Astrocyte (in vitro differentiated cells and primary cell): ENCODE results near the gene SERPINB5. TPM values are rescaled to one million over a fixed set of nuclear protein-coding genes. Genes with fewer than 3 reads are reported as not detected.

Experiments
- DNase-seq: peaks from one replicate; pipeline ENCODE4 v3.0.0-alpha.2; 2010; ENCODE audit warnings: low read depth
- FAIRE-seq: peaks from 2 replicates; lab custom pipeline; 2011; peaks lifted over from hg19 to GRCh38; lab: Jason Lieb, UNC
- H2AFZ ChIP-seq: 2 replicates; pipeline ENCODE4 v1.6.0; 2012; ENCODE audit warnings: low read depth, low read length, inconsistent platforms
- H3K27ac ChIP-seq: 2 replicates; pipeline ENCODE4 v1.5.1; 2011; ENCODE audit warnings: low read depth, low read length, inconsistent platforms
- H3K27me3 ChIP-seq: 2 replicates; pipeline ENCODE4 v1.6.0; 2011; ENCODE audit warnings: low read length, inconsistent platforms; ENCODE audit not compliant: insufficient read depth
- H3K36me3 ChIP-seq: 2 replicates; pipeline ENCODE4 v1.5.1; 2011; ENCODE audit warnings: low read length, inconsistent platforms; ENCODE audit not compliant: insufficient read depth
- H3K4me1 ChIP-seq: 2 replicates; pipeline ENCODE4 v1.5.1; 2011; ENCODE audit warnings: low read length, inconsistent platforms; ENCODE audit not compliant: insufficient read depth
- H3K4me2 ChIP-seq: 2 replicates; pipeline ENCODE4 v1.6.0; 2012; ENCODE audit warnings: low read length, inconsistent platforms
- H3K4me3 ChIP-seq: 2 replicates; pipeline ENCODE4 v1.5.1; 2011; ENCODE audit warnings: low read depth, mild to moderate bottlenecking, low read length, inconsistent platforms; ENCODE audit not compliant: insufficient read depth
- H3K79me2 ChIP-seq: 2 replicates; pipeline ENCODE4 v1.6.0; 2012; ENCODE audit warnings: mild to moderate bottlenecking, low read length, inconsistent platforms; ENCODE audit not compliant: insufficient read depth
- H3K9ac ChIP-seq: 2 replicates; pipeline ENCODE4 v1.6.0; 2012; ENCODE audit warnings: mild to moderate bottlenecking, low read length, inconsistent platforms
- H3K9me3 ChIP-seq: 2 replicates; pipeline ENCODE4 v1.5.1; 2012; ENCODE audit warnings: low read depth, mild to moderate bottlenecking, low read length, inconsistent platforms; ENCODE audit not compliant: insufficient read depth
- H4K20me1 ChIP-seq: 2 replicates; pipeline ENCODE4 v1.6.0; 2012; ENCODE audit warnings: low read length, inconsistent platforms; ENCODE audit not compliant: insufficient read depth
- H3K27ac Mint-ChIP-seq: one replicate; pipeline ENCODE4 v1.8.0; 2021; ENCODE audit warnings: mild to moderate bottlenecking, mixed read lengths; ENCODE audit not compliant: unreplicated experiment
- H3K27me3 Mint-ChIP-seq: one replicate; pipeline ENCODE4 v1.8.0; 2021; ENCODE audit warnings: low read depth, mixed read lengths; ENCODE audit not compliant: unreplicated experiment
- H3K36me3 Mint-ChIP-seq: one replicate; pipeline ENCODE4 v1.8.0; 2021; ENCODE audit warnings: low read depth, mixed read lengths; ENCODE audit not compliant: unreplicated experiment
- H3K4me1 Mint-ChIP-seq: one replicate; pipeline ENCODE4 v1.8.0; 2021; ENCODE audit warnings: low read depth, mixed read lengths; ENCODE audit not compliant: unreplicated experiment
- H3K4me3 Mint-ChIP-seq: one replicate; pipeline ENCODE4 v1.8.0; 2021; ENCODE audit warnings: mild to moderate bottlenecking, moderate library complexity, mixed read lengths; ENCODE audit not compliant: unreplicated experiment
- H3K9me3 Mint-ChIP-seq: one replicate; pipeline ENCODE4 v1.8.0; 2021; ENCODE audit warnings: mild to moderate bottlenecking, mixed read lengths; ENCODE audit not compliant: unreplicated experiment
- CTCF ChIP-seq: IDR thresholded peaks from 2 replicates; pipeline ENCODE4 v1.5.1; 2011; ENCODE audit warnings: low read depth, mild to moderate bottlenecking, inconsistent platforms, low read length, moderate library complexity; ENCODE audit not compliant: insufficient read depth
- EZH2 ChIP-seq: IDR thresholded peaks from 2 replicates; pipeline ENCODE4 v1.6.1; 2012; ENCODE audit warnings: mild to moderate bottlenecking, low read length, inconsistent platforms; ENCODE audit not compliant: insufficient read depth
- total RNA-seq: library from RNA; stranded (reverse); gene quantifications from 2 replicates; pipeline ENCODE4 v1.2.1, GENCODE V29; 2021

The SERPINB5 gene
- total RNA-seq, 1 donor from 2014 or later = not detected

DNA sequence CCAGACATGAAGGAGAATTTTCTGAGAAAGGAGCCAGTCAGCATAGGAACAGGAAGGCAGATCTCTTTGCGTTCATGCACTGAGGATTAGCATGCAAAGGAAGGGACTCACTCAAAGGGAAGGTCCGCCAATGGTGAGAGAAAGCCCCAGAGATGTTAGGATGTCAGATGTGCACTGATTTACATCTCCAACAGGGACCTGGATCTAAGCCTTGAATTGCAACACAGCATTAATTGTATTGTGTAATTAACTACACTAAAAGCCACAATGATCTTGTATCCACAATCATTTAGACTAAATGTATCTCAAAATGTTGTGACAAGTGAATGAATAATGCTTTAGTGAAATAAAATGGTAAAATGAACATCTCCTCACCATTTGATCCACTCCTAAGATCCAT is 4.2 kb downstream of the SERPINB5 start:
- no peak overlapping the region for H3K4me3 Mint-ChIP-seq
- H3K4me1 ChIP-seq = no peaks in the 10 kb centered on the region
- H3K9me3 ChIP-seq = no peaks in the 10 kb centered on the region
- H3K4me3 ChIP-seq = no peak overlapping the region
- H3K4me1 Mint-ChIP-seq = peaks cover 8% of the 10 kb centered on the region
- TF ChIP-seq EZH2 (no peak), CTCF (no peak)
- no peak overlapping the region for H3K4me2 ChIP-seq
- H3K27ac ChIP-seq = no peak overlapping the region
- H2AFZ ChIP-seq = no peak overlapping the region
- no peak overlapping the region for H3K27ac Mint-ChIP-seq
- H3K36me3 ChIP-seq = no peaks in the 10 kb centered on the region
- H3K79me2 ChIP-seq = no peaks in the 10 kb centered on the region
- no peaks in the 10 kb centered on the region for H4K20me1 ChIP-seq
- DNase-seq (no peak), FAIRE-seq (no peak)
- H3K9ac ChIP-seq = no peak overlapping the region
- H3K27me3 Mint-ChIP-seq = peaks cover 4% of the 10 kb centered on the region
- no peaks in the 10 kb centered on the region for H3K36me3 Mint-ChIP-seq
- peaks cover 2% of the 10 kb centered on the region for H3K27me3 ChIP-seq
- no peaks in the 10 kb centered on the region for H3K9me3 Mint-ChIP-seq

GRCh38 chr18:63487676-63488075 is 10.9 kb downstream of the SERPINB5 start:
- no peak overlapping the region for H3K27ac Mint-ChIP-seq
- Histone ChIP-seq H3K4me3 (no peak overlapping the region), H3K36me3 (no peaks in the 10 kb centered on the region), H3K27me3 (peaks cover 7% of the 10 kb centered on the region), H3K27ac (no peak overlapping the region), H3K4me2 (no peak overlapping the region), H3K79me2 (no peaks in the 10 kb centered on the region), H3K4me1 (no peaks in the 10 kb centered on the region), H3K9me3 (no peaks in the 10 kb centered on the region), H3K9ac (no peak overlapping the region), H2AFZ (no peak overlapping the region), H4K20me1 (no peaks in the 10 kb centered on the region)
- no peaks in the 10 kb centered on the region for H3K36me3 Mint-ChIP-seq
- TF ChIP-seq EZH2 (no peak), CTCF (no peak)
- DNase-seq (no peak), FAIRE-seq (no peak)
- H3K4me3 Mint-ChIP-seq = no peak overlapping the region
- peaks cover 4% of the 10 kb centered on the region for H3K27me3 Mint-ChIP-seq
- no peaks in the 10 kb centered on the region for H3K4me1 Mint-ChIP-seq
- no peaks in the 10 kb centered on the region for H3K9me3 Mint-ChIP-seq

GRCh38 chr18:63488160-63488559 is 11.4 kb downstream of the SERPINB5 start:
- no peak for DNase-seq
- H2AFZ ChIP-seq = no peak overlapping the region
- Mint-ChIP-seq H3K4me3 (no peak overlapping the region), H3K4me1 (no peaks in the 10 kb centered on the region), H3K27me3 (peaks cover 4% of the 10 kb centered on the region), H3K9me3 (no peaks in the 10 kb centered on the region), H3K36me3 (no peaks in the 10 kb centered on the region), H3K27ac (no peak overlapping the region)
- H3K27me3 ChIP-seq = peaks cover 7% of the 10 kb centered on the region
- H4K20me1 ChIP-seq = no peaks in the 10 kb centered on the region
- no peaks in the 10 kb centered on the region for H3K79me2 ChIP-seq
- no peaks in the 10 kb centered on the region for H3K9me3 ChIP-seq
- H3K9ac ChIP-seq = no peak overlapping the region
- H3K4me1 ChIP-seq = no peaks in the 10 kb centered on the region
- H3K4me2 ChIP-seq = no peak overlapping the region
- H3K4me3 ChIP-seq = no peak overlapping the region
- no peak overlapping the region for H3K27ac ChIP-seq
- H3K36me3 ChIP-seq = no peaks in the 10 kb centered on the region
- TF ChIP-seq EZH2 (no peak), CTCF (no peak)
- no peak for FAIRE-seq
